HG03432 (cell line): Measurements from ENCODE around the gene KCNH3.
"Not testable (repeated sequence)": the region's sequence is repeated elsewhere in the genome, so short reads cannot be mapped to it uniquely, and the experiment has no call there.

Experiments
- ATAC-seq: cut with Tn5 transposase; IDR thresholded peaks from one replicate; pipeline ENCODE4 v1.9.1; 2021; ENCODE audit warnings: mild to moderate bottlenecking, moderate library complexity; ENCODE audit not compliant: unreplicated experiment

KCNH3 gene

DNA sequence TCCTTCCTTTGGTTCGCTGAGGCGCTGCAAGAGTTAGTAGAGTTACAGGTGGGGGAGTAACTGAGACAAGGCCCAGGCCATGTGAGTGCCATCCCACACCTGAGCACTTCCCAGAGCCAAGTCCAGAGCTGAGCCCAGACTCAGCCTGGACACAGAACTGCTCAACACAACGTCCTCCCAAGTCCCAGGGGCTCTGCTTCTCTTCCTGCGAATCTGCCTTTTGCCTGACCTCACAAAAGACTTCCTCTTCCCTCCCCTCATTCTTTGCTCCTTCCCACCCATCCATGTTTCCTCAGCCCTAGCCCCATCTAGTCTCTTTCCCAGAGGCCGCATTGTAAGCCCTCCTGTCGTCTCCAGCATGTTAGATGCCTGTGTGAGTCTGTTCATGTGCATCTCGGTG lies 45.8 kb downstream of the KCNH3 start:
- ATAC-seq: no peak

- no peak for ATAC-seq
These were observed 46.9 kb downstream of the KCNH3 start for GRCh38 chr12:49585477-49586459.

DNA sequence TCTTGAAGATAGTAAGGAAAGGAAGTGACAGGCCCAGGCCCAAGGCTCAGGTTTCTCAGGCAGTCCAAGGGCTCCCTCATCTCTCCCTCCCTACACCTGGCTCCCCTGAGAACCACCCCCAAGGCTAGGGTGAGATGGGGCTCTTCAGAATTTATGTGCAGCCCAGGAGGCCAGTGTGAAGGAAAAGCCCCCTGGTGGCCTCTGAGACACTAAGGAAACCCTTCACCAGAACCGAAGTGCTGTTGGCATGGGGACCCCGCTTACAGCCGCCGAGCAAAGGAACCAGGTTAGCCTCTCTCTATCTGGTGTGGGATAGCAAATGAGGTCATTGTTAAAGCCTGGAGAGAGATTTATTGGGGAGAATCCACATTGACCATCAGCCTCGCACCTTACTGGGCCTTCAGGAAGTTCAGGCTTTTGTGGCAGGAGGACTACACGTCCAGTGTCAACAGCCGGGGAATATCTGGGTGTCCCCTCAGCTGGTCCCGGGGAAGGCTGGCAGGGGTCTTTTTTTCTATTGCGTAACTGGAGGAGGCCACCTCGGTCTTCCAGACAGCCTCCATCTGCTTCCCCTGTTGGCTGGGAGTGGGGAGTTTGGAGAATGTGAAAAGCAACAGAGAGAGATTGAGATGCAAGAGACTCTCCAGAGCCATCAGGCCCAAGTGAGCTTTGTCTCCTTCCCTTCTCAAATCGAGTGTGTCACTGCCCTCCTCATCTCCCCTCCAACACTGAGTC lies 48.5 kb downstream of the KCNH3 start:
- no peak for ATAC-seq

DNA sequence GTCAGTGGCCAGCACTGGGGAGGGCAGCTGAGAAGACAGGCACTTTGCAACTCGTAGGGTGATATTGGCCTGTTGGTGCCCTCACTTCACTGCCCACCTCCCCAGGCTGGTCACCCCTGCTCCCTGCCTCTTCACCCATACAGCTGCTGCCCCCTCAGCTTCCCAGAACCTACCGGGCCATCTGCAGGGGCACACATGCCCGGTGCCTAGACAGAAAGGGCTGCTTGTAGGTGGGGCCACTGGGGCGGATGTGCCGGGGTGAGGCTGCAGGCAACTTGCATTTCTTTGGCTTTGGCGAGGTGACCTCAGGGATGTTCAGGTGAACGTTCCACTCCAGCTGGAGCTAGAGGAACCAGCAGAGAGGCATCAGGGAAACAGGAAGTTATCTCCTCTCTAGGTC lies 49.5 kb downstream of the KCNH3 start:
- ATAC-seq: no peak

DNA sequence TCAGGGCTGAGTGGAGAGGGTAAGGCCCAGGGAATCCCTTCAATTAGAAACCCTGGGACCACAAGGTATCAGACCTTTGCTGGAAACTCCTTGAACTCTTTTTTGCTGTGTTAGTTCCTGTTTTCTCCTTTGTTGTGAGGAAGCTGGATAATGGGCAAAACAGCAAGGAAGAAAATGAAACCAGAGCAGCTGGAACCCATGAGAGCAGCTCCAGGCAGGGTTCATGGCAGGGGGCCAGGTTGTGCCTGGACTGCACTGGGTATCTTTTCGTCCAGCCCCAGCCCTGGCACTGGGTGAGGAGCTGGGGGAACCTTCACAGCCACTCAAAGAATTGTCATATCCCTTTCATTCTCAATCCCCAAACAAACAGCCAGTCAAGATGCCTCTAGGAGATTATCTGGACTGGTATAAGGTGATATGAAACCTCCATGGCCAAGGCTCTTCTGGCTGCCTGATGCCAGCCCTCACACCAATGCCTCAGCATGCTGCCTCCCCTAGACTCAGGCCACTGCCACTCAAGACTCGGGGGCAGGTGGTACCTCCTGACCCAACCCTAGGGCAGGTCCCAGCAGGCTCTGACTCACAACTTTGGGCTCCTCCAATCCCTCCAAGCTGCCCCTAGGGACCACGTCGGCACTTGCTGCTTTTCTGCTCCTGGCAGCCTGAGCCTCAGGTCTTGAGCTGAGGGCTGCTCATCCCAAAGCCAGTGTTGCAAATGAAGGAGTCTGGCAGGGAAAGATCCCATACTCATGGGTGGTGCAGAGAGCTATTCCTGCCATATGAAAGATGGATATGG lies 50.1 kb downstream of the KCNH3 start:
- ATAC-seq: no peak

DNA sequence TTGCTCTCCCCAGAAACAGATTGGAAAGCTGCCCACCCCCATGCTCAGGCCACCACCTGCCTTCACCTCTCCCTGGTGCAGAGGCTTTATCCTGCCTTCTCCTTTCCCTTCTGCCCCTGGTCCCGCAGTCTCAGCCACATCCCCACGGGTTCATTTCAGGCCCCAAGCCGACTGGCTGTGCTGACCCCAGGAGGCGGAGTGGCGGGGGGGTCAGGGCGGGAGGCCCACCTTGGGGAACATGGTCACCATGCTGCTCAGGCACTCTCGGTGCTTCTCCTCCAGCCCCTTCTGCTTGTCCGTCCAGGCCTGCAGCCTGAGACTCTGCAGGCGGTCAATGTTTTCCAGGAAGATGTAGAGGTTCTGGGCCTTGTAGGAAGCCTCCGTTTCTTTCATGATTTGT lies 59.7 kb downstream of the KCNH3 start:
- ATAC-seq: no peak

- no peak for ATAC-seq
These were observed 61.1 kb downstream of the KCNH3 start for GRCh38 chr12:49599961-49600360.

- no peak for ATAC-seq
These were observed 64.9 kb downstream of the KCNH3 start for GRCh38 chr12:49603721-49604120.

- ATAC-seq: no peak
These were observed 66.0 kb downstream of the KCNH3 start for GRCh38 chr12:49604856-49605255.

DNA sequence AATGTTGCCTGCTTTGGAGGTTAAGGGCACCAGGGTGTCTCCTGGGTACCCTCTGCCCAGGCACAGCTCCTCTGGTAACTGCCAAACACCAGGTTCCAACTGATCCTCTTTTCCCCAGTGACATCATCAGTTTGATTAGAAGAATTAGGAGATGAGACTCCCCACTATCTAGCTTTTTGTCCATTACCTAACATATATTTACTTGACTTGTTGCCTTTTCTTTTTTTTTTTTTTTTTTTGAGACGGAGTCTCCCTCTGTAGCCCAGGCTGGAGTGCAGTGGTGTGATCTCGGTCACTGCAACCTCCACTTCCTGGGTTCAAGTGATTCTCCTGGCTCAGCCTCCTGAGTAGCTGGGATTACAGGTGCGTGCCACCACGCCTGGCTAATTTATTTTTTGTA lies 66.7 kb downstream of the KCNH3 start, which contains the start of gene FAM186B:
TSS of gene FAM186B (minus strand) at position 101 of the 400 bp plus-strand sequence. CDS start 162 bp downstream, outside the sequence.
- ATAC-seq: not testable (repeated sequence)
